Lower leg skin (tissue), 4 donors: ENCODE measurements around the gene CLMN. TPM values are rescaled to one million over a fixed set of nuclear protein-coding genes. Genes with fewer than 3 reads are reported as not detected.

Experiments used
- DNase-seq, 2 donors: peaks; one replicate each; pipeline ENCODE4 v3.0.0-alpha.2; 2019; ENCODE audit warnings: low spot score in 2 of 2
- H3K4me3 ChIP-seq: fragments of 200-600 bp; sonication (generic); 2 replicates; pipeline ENCODE4 v1.5.1; 2017; ENCODE audit warnings: mild to moderate bottlenecking, low read depth; ENCODE audit not compliant: poor library complexity, severe bottlenecking
- POLR2A ChIP-seq, 2 donors: fragments of 450-650 bp; IDR thresholded peaks; one replicate each; pipeline ENCODE4 v1.6.1; 2016 to 2017; ENCODE audit warnings: antibody characterized with exemption in 2 of 2, mild to moderate bottlenecking in 1 of 2, moderate library complexity in 1 of 2
- WGBS, 2 donors: methylation state at CpG; one replicate each; pipeline ENCODE4 v1.1.5; 2018; 5-methylcytosine and 5-hydroxymethylcytosine counted together
- intact Hi-C: fragments of 100-400 bp; cut with DNase I; formaldehyde crosslinking; loops from one replicate; pipeline ENCODE4 v1.15.0; 2023; ENCODE audit warnings: low total_unique reads
- total RNA-seq, 4 donors: library from RNA; depleted of rRNA; stranded (reverse); fragments of >200 nt; gene quantifications; one replicate each; pipeline ENCODE4 v1.1.0, GENCODE V29; 2016
- TF ChIP-seq, protein P1 (sequence below), 3 donors: fragments of 450-650 bp; IDR thresholded peaks; one replicate each; pipeline ENCODE4 v1.5.1; 2016; ENCODE audit warnings: antibody characterized with exemption in 3 of 3, mild to moderate bottlenecking in 3 of 3, moderate library complexity in 2 of 3

The CLMN gene
- total RNA-seq, 4 donors from 2014 or later: 5.6 to 7.6 (median 7.2) TPM

DNA sequence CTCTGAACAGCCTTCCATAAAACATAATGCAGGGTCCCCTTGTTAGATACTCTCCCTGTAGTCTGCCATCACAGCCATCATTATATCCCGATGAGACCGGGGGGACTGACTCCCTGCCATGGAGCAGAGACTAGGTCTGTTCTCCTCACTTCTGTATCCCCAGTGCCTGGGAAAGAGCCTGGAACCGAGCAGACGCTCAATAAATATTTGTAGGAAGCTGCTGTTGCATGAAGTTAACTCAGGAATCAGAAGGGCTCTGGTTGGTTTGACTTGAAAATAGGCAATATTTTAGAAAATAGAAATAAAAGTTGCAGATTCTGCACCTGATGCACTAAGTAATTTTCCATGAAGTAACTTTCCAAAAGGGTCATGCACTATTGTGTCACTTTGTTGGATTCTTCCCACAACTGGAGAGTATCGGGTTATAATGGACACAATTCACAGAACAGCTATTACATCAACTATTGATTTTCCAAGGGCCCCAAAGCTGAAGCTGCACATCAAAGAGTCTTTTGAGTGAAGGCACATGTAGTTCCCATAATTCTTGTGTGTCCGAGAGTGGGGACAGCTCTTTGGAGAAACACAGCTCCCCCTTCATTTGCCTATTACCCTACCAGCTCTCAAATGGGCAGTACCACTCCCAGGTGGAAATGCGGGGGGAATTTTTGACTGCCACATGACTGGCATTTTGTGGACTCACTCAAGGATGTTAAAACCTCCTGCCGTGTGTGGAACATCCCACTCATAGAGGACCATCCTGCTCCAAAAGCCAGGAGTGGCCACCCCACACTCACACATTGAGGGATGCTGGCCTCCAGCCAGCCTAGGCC is 18.8 kb downstream of the CLMN start:
- intact Hi-C loops: no loop called here
- DNase-seq: no peak
- WGBS, 2 donors: 80 to 84% methylated on average over 8 of the region's 8 CpGs
- TF ChIP-seq, protein P1, sequence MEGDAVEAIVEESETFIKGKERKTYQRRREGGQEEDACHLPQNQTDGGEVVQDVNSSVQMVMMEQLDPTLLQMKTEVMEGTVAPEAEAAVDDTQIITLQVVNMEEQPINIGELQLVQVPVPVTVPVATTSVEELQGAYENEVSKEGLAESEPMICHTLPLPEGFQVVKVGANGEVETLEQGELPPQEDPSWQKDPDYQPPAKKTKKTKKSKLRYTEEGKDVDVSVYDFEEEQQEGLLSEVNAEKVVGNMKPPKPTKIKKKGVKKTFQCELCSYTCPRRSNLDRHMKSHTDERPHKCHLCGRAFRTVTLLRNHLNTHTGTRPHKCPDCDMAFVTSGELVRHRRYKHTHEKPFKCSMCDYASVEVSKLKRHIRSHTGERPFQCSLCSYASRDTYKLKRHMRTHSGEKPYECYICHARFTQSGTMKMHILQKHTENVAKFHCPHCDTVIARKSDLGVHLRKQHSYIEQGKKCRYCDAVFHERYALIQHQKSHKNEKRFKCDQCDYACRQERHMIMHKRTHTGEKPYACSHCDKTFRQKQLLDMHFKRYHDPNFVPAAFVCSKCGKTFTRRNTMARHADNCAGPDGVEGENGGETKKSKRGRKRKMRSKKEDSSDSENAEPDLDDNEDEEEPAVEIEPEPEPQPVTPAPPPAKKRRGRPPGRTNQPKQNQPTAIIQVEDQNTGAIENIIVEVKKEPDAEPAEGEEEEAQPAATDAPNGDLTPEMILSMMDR (IDR thresholded peaks at IDR 0.05): no peak
- no peak overlapping the region for H3K4me3 ChIP-seq

DNA sequence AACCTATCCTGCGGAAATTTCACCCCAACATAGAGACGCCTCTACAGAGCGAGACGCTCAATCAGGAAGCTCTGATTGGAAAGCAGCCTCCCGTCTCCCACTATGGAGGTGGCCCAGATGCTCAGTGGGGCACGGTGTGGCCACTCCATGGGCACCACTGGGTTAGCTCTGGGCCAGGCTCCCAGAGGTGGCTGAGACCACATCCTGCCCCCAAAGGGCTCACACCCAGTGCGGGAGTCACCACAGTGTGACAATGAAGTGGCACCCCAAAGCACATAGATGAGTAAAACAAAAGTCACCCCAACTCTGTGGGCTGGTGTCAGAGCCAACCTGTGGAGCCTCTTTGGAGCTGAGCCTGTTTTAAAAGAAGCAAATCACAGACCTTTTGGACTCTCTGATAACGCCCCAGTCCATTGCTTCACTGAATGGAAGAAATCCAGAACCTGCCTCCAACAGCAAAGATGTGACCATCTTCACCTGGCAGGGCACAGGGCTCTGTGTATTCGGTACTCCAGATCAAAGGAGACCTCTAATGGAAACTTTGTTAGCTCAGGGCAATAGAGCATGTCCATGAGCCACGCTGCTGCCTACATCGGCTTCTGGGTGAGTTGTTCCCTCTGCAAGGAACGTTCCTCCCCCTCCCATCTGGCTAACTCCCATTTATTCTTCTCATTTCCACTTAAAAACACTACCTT is 19.6 kb downstream of the CLMN start:
- 85 to 90% methylated on average over 12 of the region's 12 CpGs for WGBS, 2 donors
- TF ChIP-seq, protein P1 (IDR thresholded peaks at IDR 0.05): no peak
- TF ChIP-seq POLR2A (IDR thresholded peaks at IDR 0.05): no peak
- no peak for DNase-seq
- no peak overlapping the region for H3K4me3 ChIP-seq
- intact Hi-C loops: no loop called here

DNA sequence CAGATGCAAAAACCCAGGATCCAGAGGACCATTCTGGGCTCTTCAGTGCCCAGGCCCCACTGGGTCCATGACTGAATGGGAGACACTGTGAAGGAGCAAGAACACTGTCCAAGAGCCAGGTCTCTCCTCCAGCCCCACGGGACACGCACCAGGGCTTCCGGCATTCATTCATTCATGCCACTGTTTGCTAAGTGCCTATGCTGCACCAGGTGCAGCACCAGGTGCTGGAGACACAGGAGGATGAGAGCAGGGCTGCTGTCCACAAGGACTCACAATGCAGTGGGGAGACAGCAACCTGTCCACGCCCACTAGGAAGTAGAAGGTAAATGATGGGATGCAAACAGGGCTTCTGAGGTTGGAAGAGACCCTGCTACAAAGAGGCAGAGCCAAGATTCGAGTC is 20.4 kb downstream of the CLMN start:
- H3K4me3 ChIP-seq: no peak overlapping the region
- intact Hi-C loops: no loop called here
- WGBS, 2 donors: 85 to 92% methylated on average over 5 of the region's 5 CpGs
- DNase-seq: no peak
- TF ChIP-seq POLR2A (IDR thresholded peaks at IDR 0.05): no peak
- TF ChIP-seq, protein P1 (IDR thresholded peaks at IDR 0.05): no peak

DNA sequence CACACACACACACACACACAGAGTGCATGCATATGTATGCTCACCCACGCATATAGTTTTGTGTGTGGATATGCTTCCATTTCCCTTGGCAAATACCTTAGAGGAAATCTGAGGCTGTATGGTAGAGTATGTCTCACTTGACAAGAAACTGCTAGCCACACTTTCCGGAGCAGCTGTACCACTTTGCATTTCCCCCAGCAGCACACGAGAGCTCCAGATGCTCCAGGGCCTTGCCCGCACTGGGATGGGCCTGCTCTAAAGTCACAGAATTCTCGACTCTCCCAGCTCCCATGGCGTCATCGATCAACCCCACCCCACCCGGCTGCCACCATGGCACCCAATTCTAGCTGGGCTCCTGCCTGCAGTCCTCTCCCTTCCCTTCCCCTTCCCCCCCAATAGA is 21.9 kb downstream of the CLMN start:
- intact Hi-C loops: no loop called here
- no peak for DNase-seq
- TF ChIP-seq, protein P1 (IDR thresholded peaks at IDR 0.05): no peak
- no peak for TF ChIP-seq POLR2A (IDR thresholded peaks at IDR 0.05)
- 70 to 86% methylated on average over 8 of the region's 8 CpGs for WGBS, 2 donors
- H3K4me3 ChIP-seq: no peak overlapping the region

DNA sequence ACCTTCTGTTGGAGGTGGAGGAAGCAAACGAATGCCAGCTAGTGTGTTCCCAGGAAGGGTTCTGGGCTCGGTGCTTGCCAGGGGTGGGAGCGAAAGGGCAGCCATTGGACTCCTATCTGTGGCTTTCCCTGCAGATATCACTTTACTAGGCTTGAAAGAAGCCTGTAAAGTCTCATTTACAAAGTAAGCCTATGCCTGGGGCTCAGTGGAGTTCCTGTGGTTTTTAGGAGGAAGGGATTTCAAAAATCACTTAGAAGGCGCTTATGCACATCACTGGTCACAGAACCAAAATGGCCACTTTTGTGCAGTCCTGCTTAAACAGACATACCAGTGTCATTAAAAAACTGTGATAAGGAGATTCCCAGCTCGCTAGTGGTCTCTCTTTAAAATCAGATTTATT is 22.7 kb downstream of the CLMN start:
- intact Hi-C loops: no loop called here
- DNase-seq: no peak
- TF ChIP-seq, protein P1 (IDR thresholded peaks at IDR 0.05): no peak
- TF ChIP-seq POLR2A (IDR thresholded peaks at IDR 0.05): no peak
- 88 to 92% methylated on average over 5 of the region's 5 CpGs for WGBS, 2 donors
- H3K4me3 ChIP-seq: no peak overlapping the region
